GM12873 (cell line): ENCODE results near the gene ZNF410.

Experiments used
- CTCF ChIP-seq: IDR thresholded peaks from 2 replicates; pipeline ENCODE4 v1.5.1; 2012; ENCODE audit warnings: low read depth, mild to moderate bottlenecking, moderate library complexity, low read length, control low read depth; ENCODE audit not compliant: insufficient read depth; ENCODE audit errors: missing control alignments

ZNF410 gene

GRCh38 chr14:73851567-73852382 is 34.9 kb upstream of the ZNF410 start, which contains the start of gene PTGR2:
Gene PTGR2, plus strand, starts transcription at chr14:73851831. Its CDS starts 7,032 bp downstream, at chr14:73858863.
- peak; percentile 33 for TF ChIP-seq CTCF

- TF ChIP-seq CTCF: no peak
Measured at GRCh38 chr14:73859145-73859544, 27.5 kb upstream of the ZNF410 start.

- no peak for TF ChIP-seq CTCF
Measured at GRCh38 chr14:73861073-73861472, 25.6 kb upstream of the ZNF410 start.

GRCh38 chr14:73862480-73862879 is 24.2 kb upstream of the ZNF410 start:
- TF ChIP-seq CTCF: no peak

- no peak for TF ChIP-seq CTCF
Measured at GRCh38 chr14:73863209-73863608, 23.4 kb upstream of the ZNF410 start.

GRCh38 chr14:73865534-73866113 is 21.0 kb upstream of the ZNF410 start:
- TF ChIP-seq CTCF: no peak

- no peak for TF ChIP-seq CTCF
Measured at GRCh38 chr14:73870525-73871235, 16.0 kb upstream of the ZNF410 start.
